Activated CD8-positive, alpha-beta memory T cell treated with anti-CD3 and anti-CD28 coated beads, Interleukin-2, amount 50 U/mL, for 1 hour (primary cell): ENCODE results near the gene MPP2.
"Not testable (repeated sequence)": the region's sequence is repeated elsewhere in the genome, so short reads cannot be mapped to it uniquely, and the experiment has no call there.

Source experiments
- DNase-seq: peaks from one replicate; pipeline ENCODE4 v3.0.0-alpha.2; 2020; ENCODE audit errors: extremely low read depth

Gene MPP2

GRCh38 chr17:43931062-43931571, 23.8 kb upstream of the MPP2 start:
- no peak for DNase-seq

GRCh38 chr17:43928609-43929008, 21.3 kb upstream of the MPP2 start:
- DNase-seq, result no peak

- not testable (repeated sequence) for DNase-seq
Observed at GRCh38 chr17:43927929-43928328, 20.6 kb upstream of the MPP2 start.

GRCh38 chr17:43927060-43927864, 19.9 kb upstream of the MPP2 start:
- DNase-seq, result no peak

- DNase-seq, result no peak
Observed at GRCh38 chr17:43924558-43924957, 17.2 kb upstream of the MPP2 start.

GRCh38 chr17:43920500-43921095, 13.3 kb upstream of the MPP2 start:
- DNase-seq, result no peak

- no peak for DNase-seq
Observed at GRCh38 chr17:43918026-43918389, 10.7 kb upstream of the MPP2 start.

- DNase-seq, result no peak
Observed at GRCh38 chr17:43917348-43918025, 10.2 kb upstream of the MPP2 start.

GRCh38 chr17:43917016-43917347, 9.6 kb upstream of the MPP2 start:
- no peak for DNase-seq

- no peak for DNase-seq
Observed at GRCh38 chr17:43916385-43916784, 9.0 kb upstream of the MPP2 start.

GRCh38 chr17:43915559-43915958, 8.2 kb upstream of the MPP2 start:
- no peak for DNase-seq

- no peak for DNase-seq
Observed at GRCh38 chr17:43914451-43914850, 7.1 kb upstream of the MPP2 start.

- DNase-seq, result no peak
Observed at GRCh38 chr17:43913584-43913983, 6.2 kb upstream of the MPP2 start.

- no peak for DNase-seq
Observed at GRCh38 chr17:43912635-43913304, 5.4 kb upstream of the MPP2 start.

GRCh38 chr17:43911904-43912303, 4.6 kb upstream of the MPP2 start:
- no peak for DNase-seq

- DNase-seq, result no peak
Observed at GRCh38 chr17:43909537-43910231, 2.3 kb upstream of the MPP2 start.

- no peak for DNase-seq
Observed at GRCh38 chr17:43907998-43908721, 824 bp upstream of the MPP2 start.

GRCh38 chr17:43906951-43907424, 348 bp downstream of the MPP2 start:
- no peak for DNase-seq

- no peak for DNase-seq
Observed at GRCh38 chr17:43905985-43906852, 1.1 kb downstream of the MPP2 start.

- no peak for DNase-seq
Observed at GRCh38 chr17:43905400-43905984, 1.8 kb downstream of the MPP2 start.
